ENCODE data around the gene MLPH.

DNA sequence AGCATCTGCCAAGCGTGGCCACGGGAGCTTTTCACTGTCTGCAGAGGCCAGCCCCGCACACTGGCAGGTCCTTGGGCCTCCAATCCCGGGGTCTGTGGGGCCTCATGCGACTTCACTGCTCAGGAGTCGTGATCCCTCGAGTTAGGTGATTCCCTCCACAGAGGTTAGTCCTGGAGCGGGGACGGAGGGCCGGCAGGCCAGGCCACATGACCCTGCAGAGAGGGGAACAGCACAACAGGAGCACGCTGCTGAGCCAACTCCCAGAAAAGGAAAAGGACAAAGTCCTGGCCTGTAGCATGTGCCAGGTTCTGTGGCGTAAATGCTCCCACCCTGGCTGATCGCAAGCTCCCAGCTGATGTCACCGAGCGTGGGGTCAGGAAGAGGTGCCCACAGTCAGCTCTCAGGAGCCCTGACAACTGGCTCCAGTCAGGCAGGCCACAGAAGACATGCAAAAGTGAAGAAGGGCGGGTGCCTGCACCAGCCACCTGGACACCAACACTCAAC is 64.1 kb downstream of the MLPH start:
- TF ChIP-seq ELF4 (IDR thresholded peaks at IDR 0.05) (no peak), FOXM1 (IDR thresholded peaks at IDR 0.05; ENCODE audit: borderline replicate concordance) (no peak), FOXA1 (IDR thresholded peaks at IDR 0.05) (no peak), BHLHE40 (IDR thresholded peaks at IDR 0.05; ENCODE audit: borderline replicate concordance) (no peak), ZNF384 (IDR thresholded peaks at IDR 0.05) (no peak)
